NCI-H748 (cell line): Measurements from ENCODE around the gene GPR39.

Source experiments
- DNase-seq: peaks from one replicate; lab custom pipeline; 2025; ENCODE audit not compliant: unreplicated experiment; lab: John Stamatoyannopoulos, UW

GPR39 gene

DNA sequence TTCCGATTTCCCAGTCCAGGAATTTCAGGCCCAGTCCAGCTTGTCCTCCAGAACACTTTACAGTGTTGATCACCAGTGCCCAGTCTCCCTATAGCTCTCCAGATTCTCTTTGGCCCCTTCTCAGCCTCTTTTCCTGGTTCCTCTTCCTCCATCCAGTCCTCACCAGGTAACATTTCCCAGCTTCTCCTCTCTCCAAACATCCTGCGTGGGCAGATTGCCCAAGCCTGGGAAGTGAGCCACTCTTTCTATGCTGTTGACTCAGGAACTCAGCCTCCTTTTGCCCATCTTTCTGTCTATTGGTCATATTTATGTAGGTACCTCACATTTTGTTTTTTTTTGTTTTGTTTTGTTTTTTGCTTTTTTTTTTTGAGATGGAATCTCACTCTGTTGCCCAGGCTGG is 144.0 kb downstream of the GPR39 start:
- DNase-seq: no peak

DNA sequence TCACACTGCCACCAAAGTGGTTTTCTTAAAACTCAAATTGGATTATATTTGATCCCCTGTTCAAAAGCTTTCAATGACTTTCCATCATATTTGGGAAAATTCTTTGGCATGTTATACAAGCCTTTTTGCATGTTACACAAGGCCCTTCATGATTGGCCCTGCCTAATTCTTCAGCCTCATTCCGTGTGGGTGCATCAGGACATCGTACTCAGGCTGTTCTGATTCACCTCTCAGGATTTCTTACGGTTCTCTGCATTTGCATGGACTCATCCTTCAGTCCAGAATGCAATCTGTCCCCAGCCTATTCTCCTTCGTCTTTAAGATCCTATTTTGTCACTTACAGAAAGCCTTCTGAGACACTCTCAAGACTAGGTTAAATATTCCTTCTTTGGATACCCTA is 145.6 kb downstream of the GPR39 start:
- no peak for DNase-seq

GRCh38 chr2:132564065-132564464 is 147.5 kb downstream of the GPR39 start:
- no peak for DNase-seq

DNA sequence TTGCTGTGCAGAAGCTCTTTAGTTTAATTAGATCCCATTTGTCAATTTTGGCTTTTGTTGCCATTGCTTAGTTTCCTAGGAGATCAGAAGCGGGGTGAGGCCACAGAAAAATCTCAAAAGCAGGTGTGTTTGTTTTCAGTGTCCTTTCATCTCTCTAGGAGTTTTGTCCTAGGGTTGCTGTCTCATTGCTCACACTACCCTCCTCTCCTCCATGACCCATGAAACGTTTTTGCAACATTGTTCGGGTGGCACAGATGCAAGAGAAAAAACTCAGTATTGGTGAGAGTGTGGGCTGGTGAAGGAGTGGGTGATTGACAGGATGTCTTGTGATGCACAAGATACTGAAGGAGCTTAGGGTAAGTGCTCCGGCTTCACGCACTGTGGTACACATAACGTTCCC is 149.8 kb downstream of the GPR39 start:
- peak; percentile 71 for DNase-seq

DNA sequence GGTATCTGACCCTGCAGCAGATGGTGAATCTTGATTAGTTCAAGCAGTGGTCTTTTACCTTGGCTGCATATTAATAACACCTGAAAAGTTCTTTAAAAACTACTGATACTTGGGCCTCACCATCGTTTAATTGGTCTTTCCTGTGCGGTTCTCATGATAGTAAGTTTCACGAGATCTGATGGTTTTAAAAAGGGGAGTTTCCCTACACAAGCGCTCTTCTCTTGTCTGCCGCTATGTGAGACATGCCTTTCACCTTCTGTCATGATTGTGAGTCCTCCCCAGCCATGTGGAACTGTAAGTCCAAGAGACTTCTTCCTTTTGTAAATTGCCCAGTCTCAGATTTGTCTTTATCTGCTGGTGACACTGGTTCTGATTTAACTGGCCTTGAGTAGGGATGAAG is 151.1 kb downstream of the GPR39 start:
- DNase-seq: no peak

DNA sequence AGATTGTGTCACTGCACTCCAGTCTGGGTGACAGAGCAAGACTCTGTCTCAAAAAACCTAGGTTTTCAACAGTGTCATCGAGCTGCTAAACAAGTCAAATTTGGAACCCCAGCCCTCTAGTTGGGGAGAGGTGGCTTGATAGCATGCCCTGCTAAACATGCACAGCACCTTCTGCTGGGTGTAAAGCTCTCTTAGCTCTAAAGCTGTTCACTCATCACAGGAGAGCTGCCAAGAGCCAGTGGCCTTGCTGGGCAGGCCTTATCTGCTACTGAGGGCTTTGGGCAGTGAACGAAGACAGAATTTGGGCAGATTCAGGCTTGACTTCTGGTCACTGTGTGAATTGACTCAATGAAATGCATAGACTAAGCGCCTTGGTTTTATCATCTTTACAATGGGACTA is 152.1 kb downstream of the GPR39 start:
- no peak for DNase-seq

GRCh38 chr2:132573444-132574007 is 156.9 kb downstream of the GPR39 start:
- DNase-seq: no peak

- no peak for DNase-seq
Measured at GRCh38 chr2:132577686-132578085, 161.1 kb downstream of the GPR39 start.

DNA sequence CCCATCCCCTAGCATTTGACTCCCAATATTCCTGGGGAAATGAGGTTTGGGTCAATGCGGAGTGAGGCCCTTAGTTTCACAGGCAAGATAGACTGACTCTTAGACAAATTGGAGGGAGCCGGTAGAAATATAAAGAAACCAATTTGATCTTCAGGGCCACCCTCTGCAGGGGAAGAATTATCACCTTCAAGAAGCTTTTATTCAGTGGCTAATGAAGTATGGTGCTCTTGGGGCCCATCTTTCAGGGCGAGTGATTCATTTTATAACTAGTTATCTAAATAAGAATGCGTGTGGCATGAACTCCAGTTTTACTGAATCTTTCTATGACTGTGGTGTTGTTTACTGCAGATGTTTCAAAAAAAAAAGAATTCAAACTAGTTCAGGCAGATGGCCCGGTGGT is 165.0 kb downstream of the GPR39 start:
- no peak for DNase-seq

- DNase-seq: peak; percentile 96
Measured at GRCh38 chr2:132581991-132582738, 165.6 kb downstream of the GPR39 start.

GRCh38 chr2:132583666-132584360 is 167.2 kb downstream of the GPR39 start:
- DNase-seq: no peak

GRCh38 chr2:132584976-132585817 is 168.6 kb downstream of the GPR39 start:
- no peak for DNase-seq

- DNase-seq: no peak
Measured at GRCh38 chr2:132586101-132586511, 169.5 kb downstream of the GPR39 start.

DNA sequence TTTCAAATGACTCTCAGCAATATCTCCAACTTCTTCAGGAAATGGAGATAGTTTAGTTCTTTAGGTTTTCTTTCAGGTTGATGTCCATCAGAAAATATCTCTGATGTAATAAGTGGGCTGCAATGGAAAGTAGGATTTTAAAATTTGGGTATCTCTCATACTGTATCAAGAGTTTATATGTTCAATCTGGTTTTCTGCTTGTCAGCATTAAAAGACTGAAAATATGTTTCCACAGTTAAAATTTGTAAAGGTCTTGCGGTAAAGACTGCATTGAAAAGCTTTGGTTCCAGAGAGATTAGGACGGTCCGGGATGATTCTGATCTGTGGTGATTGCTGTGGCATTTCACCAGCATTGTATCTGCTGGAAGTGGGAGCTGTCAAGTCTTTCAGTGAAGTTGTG is 170.2 kb downstream of the GPR39 start:
- no peak for DNase-seq

DNA sequence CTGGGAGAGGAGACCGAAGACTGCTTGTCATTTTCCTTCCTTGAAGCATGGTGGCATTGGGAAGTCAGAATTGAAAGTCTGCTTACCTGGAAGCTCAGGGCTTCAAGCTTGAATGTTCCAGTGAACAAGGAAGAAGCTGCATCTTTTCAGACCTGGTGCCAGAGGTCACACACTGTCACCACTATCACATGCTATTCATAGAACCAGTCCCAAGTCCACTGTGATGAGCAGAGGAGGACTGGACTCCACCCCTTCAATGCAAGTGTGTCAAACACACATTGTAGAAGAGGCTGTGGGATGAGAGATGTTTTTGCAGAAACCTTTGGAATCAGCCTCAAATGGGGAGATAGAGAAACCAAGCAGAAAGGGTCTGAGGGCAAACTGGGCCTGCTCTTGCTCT is 172.0 kb downstream of the GPR39 start:
- DNase-seq: no peak

DNA sequence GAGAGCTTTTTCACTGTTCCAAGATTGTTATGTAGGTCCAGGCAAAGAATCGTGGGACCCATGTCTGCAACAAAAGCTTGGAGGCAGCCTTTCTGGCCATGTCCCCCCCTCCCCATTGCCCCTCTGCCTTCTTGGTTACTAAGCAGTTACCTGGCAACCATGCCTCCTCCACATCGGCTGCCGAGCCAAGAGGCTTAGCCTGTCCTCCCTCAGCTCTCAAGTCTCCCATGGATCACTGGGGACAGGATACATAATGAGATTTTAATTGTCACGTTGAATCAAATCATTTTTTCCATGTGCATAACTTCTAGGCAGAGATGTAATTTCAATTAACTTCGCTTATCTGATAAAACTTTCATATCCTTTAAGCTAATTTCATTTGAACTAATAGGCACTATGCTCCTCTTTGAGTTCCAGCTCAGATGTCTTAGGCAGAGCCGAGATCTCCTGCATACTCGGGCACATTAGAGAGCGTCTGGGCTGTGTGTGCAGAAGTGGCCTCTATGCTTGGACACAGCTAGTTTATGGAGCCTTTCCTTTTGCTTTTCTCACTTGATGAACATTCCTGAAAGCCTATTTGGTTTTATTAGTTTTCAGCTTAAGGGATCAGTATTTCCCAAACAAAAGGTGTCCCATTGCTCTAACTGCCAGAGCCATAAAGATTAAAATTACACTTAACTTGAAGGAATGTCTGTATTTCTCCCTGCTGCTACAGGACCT is 172.7 kb downstream of the GPR39 start:
- peak; percentile 4 for DNase-seq

GRCh38 chr2:132589966-132590365 is 173.4 kb downstream of the GPR39 start:
- DNase-seq: no peak

DNA sequence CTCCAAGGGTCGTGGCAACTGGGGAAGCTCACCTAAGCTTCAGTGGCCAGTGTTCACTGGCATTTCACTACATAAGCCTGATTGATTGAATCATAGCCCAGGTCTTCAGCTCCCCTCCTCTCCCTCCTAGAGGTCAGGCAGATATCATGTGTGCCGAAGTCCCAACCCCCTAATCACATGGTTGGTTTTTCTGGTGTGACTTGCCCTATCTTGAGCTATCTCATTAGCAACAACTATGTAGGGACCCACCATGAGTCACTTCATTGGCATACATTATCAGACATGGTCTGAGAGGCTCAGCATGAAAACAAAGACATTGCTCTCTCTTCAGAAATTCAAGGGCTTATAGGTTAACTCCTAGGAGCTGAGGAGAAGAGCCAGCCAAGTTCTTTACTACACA is 176.6 kb downstream of the GPR39 start:
- no peak for DNase-seq

GRCh38 chr2:132595186-132595585 is 178.6 kb downstream of the GPR39 start:
- no peak for DNase-seq

DNA sequence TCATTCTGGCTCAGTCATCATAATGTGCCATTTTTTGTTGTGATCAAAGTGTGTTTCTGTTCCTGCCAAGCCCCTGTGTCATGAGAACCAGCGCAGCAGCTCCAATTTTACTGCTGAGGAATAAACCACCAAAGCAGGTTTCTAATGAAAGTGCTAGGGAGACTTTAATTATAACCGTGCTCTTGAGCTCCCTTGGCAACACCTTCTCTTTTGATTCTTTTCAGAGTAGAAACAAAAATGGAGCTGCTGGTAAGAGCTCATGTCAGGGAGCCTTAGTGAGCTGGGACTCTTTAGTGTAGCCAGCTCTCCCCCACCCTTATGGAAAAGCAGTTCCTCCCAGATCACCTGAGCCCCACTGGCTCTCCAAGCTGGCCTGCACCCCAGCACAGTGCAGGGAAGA is 179.1 kb downstream of the GPR39 start:
- no peak for DNase-seq

DNA sequence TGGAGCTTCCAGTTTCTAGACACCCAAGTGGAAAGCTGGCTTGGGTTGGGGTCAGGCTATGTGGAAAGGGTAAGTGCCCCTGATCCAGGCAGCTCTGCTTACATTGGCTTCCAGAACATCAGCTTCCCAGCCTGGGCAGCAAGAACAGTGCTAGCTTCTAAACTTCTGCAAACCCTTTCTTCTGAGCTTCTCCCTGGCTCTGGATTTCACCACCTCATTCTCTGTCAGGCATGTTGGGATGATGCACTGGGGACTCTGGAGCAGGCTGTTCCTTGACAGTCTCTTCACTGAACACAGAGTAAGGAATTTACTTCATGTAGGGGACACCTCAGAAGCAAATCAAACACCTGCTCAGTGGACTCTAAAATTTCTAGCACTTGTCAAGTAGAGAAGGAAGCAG is 180.6 kb downstream of the GPR39 start:
- DNase-seq: no peak
